OCI-LY1 (cell line): ENCODE data around the gene FYB1.

Source experiments
- CTCF ChIP-seq: fragments of 200-600 bp; sonication (generic), shearing (Covaris generic); IDR thresholded peaks from 2 replicates; pipeline ENCODE4 v1.5.1; 2017; ENCODE audit warnings: mild to moderate bottlenecking, antibody characterized with exemption, low read length, moderate library complexity, mixed read lengths
- EZH2 ChIP-seq: fragments of 200-600 bp; sonication (generic), shearing (Covaris generic); IDR thresholded peaks from 2 replicates; pipeline ENCODE4 v1.8.0; 2017; ENCODE audit warnings: borderline replicate concordance, mixed run types, mild to moderate bottlenecking, antibody characterized with exemption, low read length, moderate library complexity, mixed read lengths

GRCh38 chr5:39063037-39063436 is 156.3 kb downstream of the FYB1 start:
- no peak for TF ChIP-seq EZH2
- no peak for TF ChIP-seq CTCF
